ENCODE results near the gene SKA2. TPM values are rescaled to one million over a fixed set of nuclear protein-coding genes. Genes with fewer than 3 reads are reported as not detected.

The SKA2 gene
- total RNA-seq, 1 experiment from 2014 or later: 91.9 TPM

DNA sequence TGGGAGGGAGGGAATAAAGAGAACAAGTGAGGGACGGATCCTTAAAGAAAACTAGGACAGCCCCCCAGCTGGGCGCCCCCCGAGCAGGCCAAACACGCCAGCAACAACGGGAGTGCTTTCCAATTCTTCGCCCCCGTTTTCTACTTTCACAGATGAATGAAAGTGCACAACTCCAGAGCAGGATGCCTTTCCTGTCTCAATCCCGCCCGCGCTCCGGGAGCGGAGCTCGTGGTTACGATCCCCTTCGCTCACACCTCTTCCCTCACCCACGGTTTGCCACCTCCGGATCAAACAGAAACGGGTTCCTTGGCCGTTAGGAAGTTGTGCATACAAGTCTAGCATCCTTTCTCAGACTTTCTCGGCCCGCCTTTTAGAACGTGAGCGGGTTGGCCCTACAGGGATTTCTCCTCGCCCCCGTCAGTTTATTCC lies 680 bp downstream of the SKA2 start:
- H2AFZ ChIP-seq (ENCODE audit: low read length): no peak overlapping the region
- no peaks in the 10 kb centered on the region for H3K4me1 ChIP-seq (ENCODE audit: insufficient read depth, low read length)
- H2BK12ac ChIP-seq (ENCODE audit: insufficient read length, low read depth, low read length): no peak overlapping the region
- Mint-ChIP-seq H3K36me3 (ENCODE audit: insufficient read depth in 1 of 3, low read depth in 3 of 3) (peaks cover 0 to 8% (median 4%) of the 10 kb centered on the region in 3 experiments; a peak in 5 of 7 replicates), H3K27ac (no peak overlapping the region), H3K4me1 (peaks cover 39 to 50% of the 10 kb centered on the region in 2 experiments), H3K27me3 (ENCODE audit: low read depth) (no peaks in the 10 kb centered on the region), H3K4me3 (no peak overlapping the region), H3K9me3 (no peaks in the 10 kb centered on the region)
- peak overlapping the region; percentile 81 for H3K27ac ChIP-seq (ENCODE audit: insufficient read length, low read depth, low read length)
- H4K8ac ChIP-seq (replicated peaks; ENCODE audit: insufficient read length, low read depth, low read length): no peak overlapping the region
- H3K9ac ChIP-seq (ENCODE audit: extremely low read depth, insufficient read length, low read length): peak overlapping the region; percentile 89
- peak overlapping the region; percentile 75 for H3K4me2 ChIP-seq (ENCODE audit: insufficient read depth, insufficient read length, low read length)
- peaks cover 5% of the 10 kb centered on the region for H3K23me2 ChIP-seq (ENCODE audit: insufficient read length, low read depth, low read length, poor library complexity, severe bottlenecking)
- no peak overlapping the region for H2AK5ac ChIP-seq (ENCODE audit: insufficient read length, low read length)
- peak overlapping the region; percentile 11 for H4K91ac ChIP-seq (ENCODE audit: insufficient read length, low read depth, low read length)
- DNase-seq: no peak
- H2BK120ac ChIP-seq (ENCODE audit: low read depth, low read length, poor library complexity, severe bottlenecking): peak overlapping the region; percentile 90
- WGBS (ENCODE audit: extremely low coverage, insufficient read length, low lambda C conversion rate): no CpG with 5 or more reads among the region's 25 CpGs
- peaks cover 30% of the 10 kb centered on the region; the same call in 1 of the 2 replicates for H3K79me2 ChIP-seq (ENCODE audit: insufficient read depth, low read length)
- no peaks in the 10 kb centered on the region for H3K27me3 ChIP-seq (ENCODE audit: insufficient read depth, low read length)
- peak overlapping the region; percentile 73 for H4K5ac ChIP-seq (ENCODE audit: insufficient read length, low read depth, low read length)
- H3K79me1 ChIP-seq (ENCODE audit: insufficient read depth, low read depth, low read length, poor library complexity, severe bottlenecking): peaks cover 8% of the 10 kb centered on the region
- no peak overlapping the region for H2BK15ac ChIP-seq (ENCODE audit: low read depth, low read length)
- H3K18ac ChIP-seq (ENCODE audit: insufficient read length, low read depth, low read length): peak overlapping the region; percentile 80
- no peaks in the 10 kb centered on the region for H4K20me1 ChIP-seq (ENCODE audit: control insufficient read depth, insufficient read depth, insufficient read length)
- H3K56ac ChIP-seq (ENCODE audit: insufficient read length, low read depth, low read length): peak overlapping the region; percentile 88
- peak overlapping the region; percentile 43 for H3T11ph ChIP-seq (ENCODE audit: low read length)
- H3K4ac ChIP-seq (ENCODE audit: low read depth, low read length): peak overlapping the region; percentile 0; the same call in 1 of the 2 replicates
- H3K9me3 ChIP-seq (ENCODE audit: control insufficient read depth, low read depth, low read length): no peaks in the 10 kb centered on the region
- H2BK20ac ChIP-seq (ENCODE audit: low read depth, low read length, poor library complexity, severe bottlenecking): no peak overlapping the region
- H3K23ac ChIP-seq (ENCODE audit: insufficient read length, low read depth, low read length): no peak overlapping the region
- TF ChIP-seq, protein P1, sequence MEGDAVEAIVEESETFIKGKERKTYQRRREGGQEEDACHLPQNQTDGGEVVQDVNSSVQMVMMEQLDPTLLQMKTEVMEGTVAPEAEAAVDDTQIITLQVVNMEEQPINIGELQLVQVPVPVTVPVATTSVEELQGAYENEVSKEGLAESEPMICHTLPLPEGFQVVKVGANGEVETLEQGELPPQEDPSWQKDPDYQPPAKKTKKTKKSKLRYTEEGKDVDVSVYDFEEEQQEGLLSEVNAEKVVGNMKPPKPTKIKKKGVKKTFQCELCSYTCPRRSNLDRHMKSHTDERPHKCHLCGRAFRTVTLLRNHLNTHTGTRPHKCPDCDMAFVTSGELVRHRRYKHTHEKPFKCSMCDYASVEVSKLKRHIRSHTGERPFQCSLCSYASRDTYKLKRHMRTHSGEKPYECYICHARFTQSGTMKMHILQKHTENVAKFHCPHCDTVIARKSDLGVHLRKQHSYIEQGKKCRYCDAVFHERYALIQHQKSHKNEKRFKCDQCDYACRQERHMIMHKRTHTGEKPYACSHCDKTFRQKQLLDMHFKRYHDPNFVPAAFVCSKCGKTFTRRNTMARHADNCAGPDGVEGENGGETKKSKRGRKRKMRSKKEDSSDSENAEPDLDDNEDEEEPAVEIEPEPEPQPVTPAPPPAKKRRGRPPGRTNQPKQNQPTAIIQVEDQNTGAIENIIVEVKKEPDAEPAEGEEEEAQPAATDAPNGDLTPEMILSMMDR (conservative IDR thresholded peaks at IDR 0.05): no peak
- peak overlapping the region; percentile 99 for H3K14ac ChIP-seq (ENCODE audit: insufficient read depth, low read length)
- peak overlapping the region; percentile 56 for H2BK5ac ChIP-seq (ENCODE audit: insufficient read length, low read length)

All from H9 (cell line).